HL-60 (cell line): ENCODE data around the gene SLC7A1.

Experiments used
- DNase-seq, 2 experiments: peaks; one replicate each; pipeline ENCODE4 v3.0.0-alpha.2; 2010 to 2020; ENCODE audit warnings: low read depth in 1 of 2, low spot score in 1 of 2
- H3K27ac ChIP-seq: fragments of 250-450 bp; sonication (Bioruptor Pico); replicated peaks from 2 replicates; pipeline ENCODE4 v1.5.1; 2020; ENCODE audit warnings: mild to moderate bottlenecking, moderate library complexity
- H3K27me3 ChIP-seq: fragments of 250-450 bp; sonication (Bioruptor Pico); 2 replicates; pipeline ENCODE4 v1.5.1; 2021; ENCODE audit warnings: mild to moderate bottlenecking, moderate library complexity; ENCODE audit not compliant: insufficient read depth, poor library complexity, severe bottlenecking
- H3K4me3 ChIP-seq: replicated peaks from 2 replicates; pipeline ENCODE4 v1.5.1; 2011; ENCODE audit warnings: mild to moderate bottlenecking, control low read depth, low read length; ENCODE audit not compliant: insufficient read depth
- GABPA ChIP-seq: IDR thresholded peaks from 2 replicates; pipeline ENCODE4 v1.6.1; 2012; ENCODE audit warnings: low read depth
- POLR2AphosphoS5 ChIP-seq: IDR thresholded peaks from 2 replicates; pipeline ENCODE4 v1.6.1; 2012; ENCODE audit warnings: low read depth
- SPI1 ChIP-seq: IDR thresholded peaks from 2 replicates; pipeline ENCODE4 v1.6.1; 2012; ENCODE audit warnings: low read depth, mild to moderate bottlenecking, borderline replicate concordance
- TF ChIP-seq, protein P1 (sequence below): IDR thresholded peaks from 2 replicates; pipeline ENCODE4 v1.6.1; 2012; ENCODE audit warnings: low read depth; ENCODE audit not compliant: insufficient replicate concordance
- TF ChIP-seq, protein P2 (sequence below): IDR thresholded peaks from one replicate; pipeline ENCODE4 v1.5.1; 2011; ENCODE audit warnings: low read length, control low read depth, inconsistent platforms; ENCODE audit not compliant: insufficient read depth

Gene SLC7A1

DNA sequence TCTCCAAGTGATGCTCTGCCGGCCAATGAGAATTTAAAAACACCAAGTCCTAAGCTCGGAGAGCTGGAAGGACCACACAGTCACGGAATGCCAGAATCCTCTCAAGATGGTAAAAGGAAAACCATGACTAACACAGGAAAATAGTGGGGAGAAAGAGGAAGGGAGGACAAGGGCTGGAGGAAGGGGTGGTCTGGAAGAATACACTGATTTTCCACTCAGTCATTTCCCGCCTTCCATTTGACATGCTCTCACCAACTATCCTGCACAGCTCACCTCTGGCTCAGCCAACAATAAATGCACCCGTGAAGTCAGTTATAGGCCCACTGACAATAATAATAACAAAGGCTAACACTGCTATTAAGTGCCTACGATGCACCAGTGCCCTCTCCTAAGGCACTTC, 31.5 kb downstream of the SLC7A1 start:
- no peak for DNase-seq
- TF ChIP-seq POLR2AphosphoS5 (no peak), SPI1 (no peak), GABPA (no peak)
- TF ChIP-seq, protein P1, sequence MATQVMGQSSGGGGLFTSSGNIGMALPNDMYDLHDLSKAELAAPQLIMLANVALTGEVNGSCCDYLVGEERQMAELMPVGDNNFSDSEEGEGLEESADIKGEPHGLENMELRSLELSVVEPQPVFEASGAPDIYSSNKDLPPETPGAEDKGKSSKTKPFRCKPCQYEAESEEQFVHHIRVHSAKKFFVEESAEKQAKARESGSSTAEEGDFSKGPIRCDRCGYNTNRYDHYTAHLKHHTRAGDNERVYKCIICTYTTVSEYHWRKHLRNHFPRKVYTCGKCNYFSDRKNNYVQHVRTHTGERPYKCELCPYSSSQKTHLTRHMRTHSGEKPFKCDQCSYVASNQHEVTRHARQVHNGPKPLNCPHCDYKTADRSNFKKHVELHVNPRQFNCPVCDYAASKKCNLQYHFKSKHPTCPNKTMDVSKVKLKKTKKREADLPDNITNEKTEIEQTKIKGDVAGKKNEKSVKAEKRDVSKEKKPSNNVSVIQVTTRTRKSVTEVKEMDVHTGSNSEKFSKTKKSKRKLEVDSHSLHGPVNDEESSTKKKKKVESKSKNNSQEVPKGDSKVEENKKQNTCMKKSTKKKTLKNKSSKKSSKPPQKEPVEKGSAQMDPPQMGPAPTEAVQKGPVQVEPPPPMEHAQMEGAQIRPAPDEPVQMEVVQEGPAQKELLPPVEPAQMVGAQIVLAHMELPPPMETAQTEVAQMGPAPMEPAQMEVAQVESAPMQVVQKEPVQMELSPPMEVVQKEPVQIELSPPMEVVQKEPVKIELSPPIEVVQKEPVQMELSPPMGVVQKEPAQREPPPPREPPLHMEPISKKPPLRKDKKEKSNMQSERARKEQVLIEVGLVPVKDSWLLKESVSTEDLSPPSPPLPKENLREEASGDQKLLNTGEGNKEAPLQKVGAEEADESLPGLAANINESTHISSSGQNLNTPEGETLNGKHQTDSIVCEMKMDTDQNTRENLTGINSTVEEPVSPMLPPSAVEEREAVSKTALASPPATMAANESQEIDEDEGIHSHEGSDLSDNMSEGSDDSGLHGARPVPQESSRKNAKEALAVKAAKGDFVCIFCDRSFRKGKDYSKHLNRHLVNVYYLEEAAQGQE, result no peak
- TF ChIP-seq, protein P2, sequence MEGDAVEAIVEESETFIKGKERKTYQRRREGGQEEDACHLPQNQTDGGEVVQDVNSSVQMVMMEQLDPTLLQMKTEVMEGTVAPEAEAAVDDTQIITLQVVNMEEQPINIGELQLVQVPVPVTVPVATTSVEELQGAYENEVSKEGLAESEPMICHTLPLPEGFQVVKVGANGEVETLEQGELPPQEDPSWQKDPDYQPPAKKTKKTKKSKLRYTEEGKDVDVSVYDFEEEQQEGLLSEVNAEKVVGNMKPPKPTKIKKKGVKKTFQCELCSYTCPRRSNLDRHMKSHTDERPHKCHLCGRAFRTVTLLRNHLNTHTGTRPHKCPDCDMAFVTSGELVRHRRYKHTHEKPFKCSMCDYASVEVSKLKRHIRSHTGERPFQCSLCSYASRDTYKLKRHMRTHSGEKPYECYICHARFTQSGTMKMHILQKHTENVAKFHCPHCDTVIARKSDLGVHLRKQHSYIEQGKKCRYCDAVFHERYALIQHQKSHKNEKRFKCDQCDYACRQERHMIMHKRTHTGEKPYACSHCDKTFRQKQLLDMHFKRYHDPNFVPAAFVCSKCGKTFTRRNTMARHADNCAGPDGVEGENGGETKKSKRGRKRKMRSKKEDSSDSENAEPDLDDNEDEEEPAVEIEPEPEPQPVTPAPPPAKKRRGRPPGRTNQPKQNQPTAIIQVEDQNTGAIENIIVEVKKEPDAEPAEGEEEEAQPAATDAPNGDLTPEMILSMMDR, result no peak
- H3K4me3 ChIP-seq, result no peak overlapping the region

DNA sequence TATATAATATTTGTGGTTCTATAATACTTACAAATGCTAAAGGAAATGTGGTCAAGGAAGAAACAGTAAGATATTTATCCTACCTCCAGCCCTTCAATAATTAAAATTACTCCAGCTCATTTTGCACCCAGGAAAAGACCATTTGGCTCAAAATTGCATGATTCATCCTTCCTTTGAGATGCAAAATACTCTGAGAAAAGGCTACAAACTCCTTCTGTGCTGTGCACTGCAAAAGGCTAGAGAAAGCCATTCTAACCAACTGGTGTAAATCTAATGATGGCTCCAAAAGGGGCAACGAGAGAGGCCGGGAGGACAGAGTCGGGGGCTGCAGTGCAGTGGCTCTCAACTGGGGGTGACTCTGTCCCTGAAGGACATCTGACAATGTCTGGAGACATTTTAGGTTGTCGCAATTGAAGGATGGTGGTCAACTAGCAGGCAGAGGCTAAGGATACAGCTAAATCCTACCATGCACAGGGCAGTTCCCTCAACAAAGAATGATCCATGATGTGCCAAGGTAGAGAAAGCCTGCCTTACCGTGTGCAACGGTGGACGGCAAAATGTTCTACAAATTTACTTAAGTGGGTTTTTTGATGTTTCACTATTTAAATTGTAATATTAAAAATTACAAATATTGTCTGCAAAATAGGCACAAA, 32.6 kb downstream of the SLC7A1 start:
- TF ChIP-seq, protein P1, result no peak
- TF ChIP-seq SPI1 (no peak), POLR2AphosphoS5 (no peak), GABPA (no peak)
- TF ChIP-seq, protein P2, result no peak
- Histone ChIP-seq H3K27ac (no peak overlapping the region), H3K4me3 (no peak overlapping the region), H3K27me3 (no peaks in the 10 kb centered on the region)
- no peak for DNase-seq

More for the DNA sequence above, 31.5 kb downstream of the SLC7A1 start:
- H3K27me3 ChIP-seq, result no peaks in the 10 kb centered on the region
- no peak overlapping the region for H3K27ac ChIP-seq

DNA sequence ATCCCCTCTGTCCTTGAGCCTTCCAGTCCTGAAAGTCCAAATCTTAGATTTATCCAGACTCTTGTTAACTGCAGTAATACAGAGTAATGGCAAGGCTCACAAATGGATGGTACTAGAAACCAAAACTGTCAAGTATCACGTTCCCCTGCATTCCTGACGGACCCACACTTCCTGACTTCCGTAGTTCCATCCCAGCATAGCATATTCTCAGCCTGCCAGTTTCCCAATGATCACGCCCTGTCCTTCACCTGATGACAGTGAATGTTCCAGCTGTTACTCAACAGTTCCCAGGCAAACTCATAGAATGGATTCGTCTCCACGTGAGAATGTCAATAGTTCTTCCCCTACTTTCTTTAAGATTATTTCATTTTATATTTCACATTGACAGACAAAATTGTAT, 33.6 kb downstream of the SLC7A1 start:
- H3K27ac ChIP-seq, result no peak overlapping the region
- H3K27me3 ChIP-seq, result no peaks in the 10 kb centered on the region
- TF ChIP-seq SPI1 (no peak), GABPA (no peak), POLR2AphosphoS5 (no peak)
- TF ChIP-seq, protein P2, result no peak
- TF ChIP-seq, protein P1, result no peak
- no peak for DNase-seq
- no peak overlapping the region for H3K4me3 ChIP-seq
